A549 (cell line): ENCODE results near the gene EFEMP1. TPM values are rescaled to one million over a fixed set of nuclear protein-coding genes. Genes with fewer than 3 reads are reported as not detected.

ENCODE experiments used
- ATAC-seq, 2 experiments: fragments of 200-7000 bp in 1 of 2; fragments of >200 bp in 1 of 2; cut with Nextera tagmentation in 1 of 2; cut with Tn5 transposase in 1 of 2; 3 replicates each; pipeline versions ENCODE4 v1.8.0 to v1.9.1; 2018 to 2020; ENCODE audit warnings: mild to moderate bottlenecking in 1 of 2, moderate library complexity in 1 of 2
- CTCF ChIA-PET: fragments of 300-600 bp; sonication (Branson Sonifier 250); formaldehyde crosslinking; extraction: SDS; loops from one replicate; lab custom pipeline; 2021; ENCODE audit warnings: antibody characterized with exemption, inconsistent platforms; lab: Yijun Ruan, JAX
- POLR2A ChIA-PET: fragments of 350-600 bp; formaldehyde crosslinking; extraction: SDS; loops from one replicate; lab custom pipeline; 2021; ENCODE audit warnings: antibody characterized with exemption, inconsistent platforms; lab: Yijun Ruan, JAX
- DNase-seq, 2 experiments: peaks; one replicate each; pipeline versions ENCODE4 v3.0.0 to v3.0.0-alpha.2; 2011 to 2016; ENCODE audit warnings: low read depth in 1 of 2, low spot score in 1 of 2
- FAIRE-seq: peaks from 2 replicates; lab custom pipeline; 2011; peaks lifted over from hg19 to GRCh38; lab: Jason Lieb, UNC
- H3K27ac ChIP-seq, 2 experiments: fragments of >200 bp; sonication (Bioruptor Twin); formaldehyde crosslinking; 3 replicates each; pipeline ENCODE4 v1.5.1; 2016 to 2017
- H3K4me1 ChIP-seq: fragments of >200 bp; sonication (Bioruptor Twin); formaldehyde crosslinking; 3 replicates; pipeline ENCODE4 v1.6.1; 2016
- H3K4me2 ChIP-seq: fragments of >200 bp; sonication (Bioruptor Twin); formaldehyde crosslinking; 3 replicates; pipeline ENCODE4 v1.6.1; 2016
- H3K4me3 ChIP-seq: fragments of >200 bp; sonication (Bioruptor Twin); formaldehyde crosslinking; 3 replicates; pipeline ENCODE4 v1.5.1; 2016
- H3K9me3 ChIP-seq: fragments of >200 bp; sonication (Bioruptor Twin); formaldehyde crosslinking; 3 replicates; pipeline ENCODE4 v1.6.1; 2016
- BCL3 ChIP-seq: fragments of >200 bp; sonication (Bioruptor Twin); formaldehyde crosslinking; IDR thresholded peaks from 3 replicates; pipeline ENCODE4 v1.6.1; 2016
- BHLHE40 ChIP-seq: IDR thresholded peaks from 2 replicates; pipeline ENCODE4 v1.6.1; 2012; ENCODE audit warnings: low read depth, low read length, inconsistent platforms
- CEBPB ChIP-seq, 2 experiments: fragments of >200 bp in 1 of 2; sonication (Bioruptor Twin) in 1 of 2; formaldehyde crosslinking in 1 of 2; IDR thresholded peaks; 2 replicates each; pipeline ENCODE4 v1.6.1; 2012 to 2016
- CHD2 ChIP-seq: fragments of 150-350 bp; IDR thresholded peaks from 2 replicates; pipeline ENCODE4 v1.6.1; 2014; ENCODE audit warnings: low read length; ENCODE audit not compliant: partially characterized antibody
- CHD4 ChIP-seq: fragments of 200-600 bp; sonication (generic); IDR thresholded peaks from 2 replicates; pipeline ENCODE4 v1.6.1; 2016; ENCODE audit warnings: antibody characterized with exemption, mild to moderate bottlenecking, borderline replicate concordance
- EHMT2 ChIP-seq: fragments of 200-600 bp; sonication (generic); IDR thresholded peaks from 2 replicates; pipeline ENCODE4 v1.6.1; 2016; ENCODE audit warnings: antibody characterized with exemption, low read depth, mild to moderate bottlenecking, moderate library complexity
- ELK1 ChIP-seq: fragments of 150-350 bp; IDR thresholded peaks from 2 replicates; pipeline ENCODE4 v1.6.1; 2014; ENCODE audit warnings: low read depth, mild to moderate bottlenecking, low read length
- EP300 ChIP-seq, 2 experiments: fragments of >200 bp; sonication (Bioruptor Twin); formaldehyde crosslinking; IDR thresholded peaks; 2 replicates in 1 of 2; 3 replicates in 1 of 2; pipeline ENCODE4 v1.6.1; 2016 to 2017
- FOSL2 ChIP-seq, 2 experiments: fragments of 450-650 bp in 1 of 2; fragments of >200 bp in 1 of 2; sonication (Bioruptor Twin) in 1 of 2; formaldehyde crosslinking; IDR thresholded peaks; 2 replicates each; pipeline versions ENCODE4 v1.5.0 to v1.6.1; 2016 to 2020; ENCODE audit warnings: mild to moderate bottlenecking in 1 of 2, moderate library complexity in 1 of 2
- GATA3 ChIP-seq: IDR thresholded peaks from 2 replicates; pipeline ENCODE4 v1.6.1; 2012; ENCODE audit warnings: borderline replicate concordance
- HDAC2 ChIP-seq: fragments of 200-600 bp; sonication (generic); IDR thresholded peaks from 2 replicates; pipeline ENCODE4 v1.6.1; 2016
- HES2 ChIP-seq: fragments of >200 bp; sonication (Bioruptor Twin); formaldehyde crosslinking; IDR thresholded peaks from 2 replicates; pipeline ENCODE4 v1.6.1; 2016
- HEYL ChIP-seq: fragments of 250-450 bp; sonication (Bioruptor Pico); IDR thresholded peaks from 2 replicates; pipeline ENCODE4 v1.8.0; 2021; ENCODE audit warnings: mild to moderate bottlenecking, moderate library complexity
- HOXA7 ChIP-seq: fragments of 250-450 bp; sonication (Bioruptor Pico); IDR thresholded peaks from 2 replicates; pipeline ENCODE4 v1.5.0; 2020; ENCODE audit warnings: mild to moderate bottlenecking, moderate library complexity
- HOXB13 ChIP-seq: fragments of 250-450 bp; sonication (Bioruptor Pico); IDR thresholded peaks from 2 replicates; pipeline ENCODE4 v1.5.0; 2020; ENCODE audit warnings: low read depth, mild to moderate bottlenecking, moderate library complexity
- HOXB5 ChIP-seq: fragments of 250-450 bp; sonication (Bioruptor Pico); IDR thresholded peaks from 2 replicates; pipeline ENCODE4 v1.5.0; 2020; ENCODE audit warnings: mild to moderate bottlenecking, moderate library complexity
- JUN ChIP-seq, 2 experiments: fragments of >200 bp; sonication (Bioruptor Twin); formaldehyde crosslinking; IDR thresholded peaks; 2 replicates in 1 of 2; 3 replicates in 1 of 2; pipeline ENCODE4 v1.6.1; 2016 to 2017
- MAFK ChIP-seq: fragments of 450-650 bp; IDR thresholded peaks from 2 replicates; pipeline ENCODE4 v1.6.1; 2014; ENCODE audit not compliant: partially characterized antibody
- MAZ ChIP-seq: fragments of 150-350 bp; IDR thresholded peaks from 2 replicates; pipeline ENCODE4 v1.6.1; 2014; ENCODE audit warnings: antibody characterized with exemption, low read depth, low read length, borderline replicate concordance
- NR3C1 ChIP-seq: fragments of >200 bp; sonication (Bioruptor Twin); formaldehyde crosslinking; IDR thresholded peaks from 3 replicates; pipeline ENCODE4 v1.6.1; 2017
- PHF8 ChIP-seq: fragments of 200-600 bp; sonication (generic); IDR thresholded peaks from 2 replicates; pipeline ENCODE4 v1.6.1; 2016; ENCODE audit warnings: low read depth, mild to moderate bottlenecking, antibody characterized with exemption, moderate library complexity, borderline replicate concordance
- POLR2AphosphoS2 ChIP-seq: conservative IDR thresholded peaks from 2 replicates; pipeline ENCODE4 v1.6.1; 2012; ENCODE audit warnings: low read length, improper control_type of control experiment, inconsistent platforms
- RARB ChIP-seq: fragments of 250-450 bp; sonication (Bioruptor Pico); IDR thresholded peaks from 2 replicates; pipeline ENCODE4 v1.8.0; 2021; ENCODE audit warnings: mild to moderate bottlenecking, moderate library complexity
- RFX5 ChIP-seq: fragments of 450-650 bp; IDR thresholded peaks from 2 replicates; pipeline ENCODE4 v1.7.1; 2014; ENCODE audit warnings: antibody characterized with exemption, mild to moderate bottlenecking, moderate library complexity
- RNF2 ChIP-seq: fragments of 200-600 bp; sonication (generic); IDR thresholded peaks from 2 replicates; pipeline ENCODE4 v1.6.1; 2016; ENCODE audit warnings: low read depth, mild to moderate bottlenecking, antibody characterized with exemption, moderate library complexity, borderline replicate concordance
- TP53 ChIP-seq: fragments of 250-450 bp; sonication (Bioruptor Pico); IDR thresholded peaks from 2 replicates; pipeline ENCODE4 v1.5.0; 2021; ENCODE audit warnings: mild to moderate bottlenecking, moderate library complexity
- USF2 ChIP-seq: fragments of 450-650 bp; IDR thresholded peaks from 2 replicates; pipeline ENCODE4 v1.6.1; 2014; ENCODE audit warnings: antibody characterized with exemption
- ZC3H11A ChIP-seq: fragments of 450-650 bp; IDR thresholded peaks from 2 replicates; pipeline ENCODE4 v1.6.1; 2014; ENCODE audit warnings: antibody characterized with exemption, mild to moderate bottlenecking
- ZSCAN20 ChIP-seq: fragments of 250-450 bp; sonication (Bioruptor Pico); IDR thresholded peaks from 2 replicates; pipeline ENCODE4 v1.8.0; 2022; ENCODE audit warnings: mild to moderate bottlenecking, moderate library complexity
- WGBS: methylation state at CpG from one replicate; pipeline ENCODE4 v1.1.6; 2017; ENCODE audit errors: missing lambda C conversion rate; 5-methylcytosine and 5-hydroxymethylcytosine counted together
- polyA plus RNA-seq, 4 experiments: library from polyadenylated mRNA; depleted of rRNA in 3 of 4; stranded (reverse); fragments of >200 nt; fragmentation: RNase III in 1 of 4; extraction: RNeasy Plus Mini Kit Qiagen cat#74134 plus additional on column Dnase treatment in 1 of 4; gene quantifications; 2 replicates in 3 of 4; 3 replicates in 1 of 4; pipeline ENCODE4 v1.2.3, GENCODE V29; 2011 to 2017

The EFEMP1 gene
- polyA plus RNA-seq, 2 of the 4 experiments (the other 2 are of a cell fraction), result 48.5 to 59.2 TPM

GRCh38 chr2:55901322-55901721 is 22.3 kb downstream of the EFEMP1 start:
- ATAC-seq, result peak; percentile 54 to 72; a peak in 3 of 6 replicates
- peak overlapping the region; percentile 31 to 43; a peak in 5 of 6 replicates for H3K27ac ChIP-seq

GRCh38 chr2:55899881-55900280 is 23.7 kb downstream of the EFEMP1 start:
- TF ChIP-seq NR3C1 (no peak), POLR2AphosphoS2 (no peak), ELK1 (no peak)
- no peak for FAIRE-seq
- ChIA-PET CTCF (interaction anchor here (0.7 to 1.5 kb wide), 3 partner anchors 11 to 128 kb away, joined by 3 to 4 read pairs (median 3); no protein-coding TSS in a partner anchor), POLR2A (no interaction called here)
- H3K9me3 ChIP-seq, result peaks cover 20% of the 10 kb centered on the region; the same call in 2 of the 3 replicates
- no peak for DNase-seq
- no peak for ATAC-seq
- no peak overlapping the region for H3K4me3 ChIP-seq
- H3K27ac ChIP-seq, result peak overlapping the region in 1 of 2 experiments; percentile 43; a peak in 1 of 6 replicates
- H3K4me1 ChIP-seq, result peaks cover 12% of the 10 kb centered on the region; the same call in 2 of the 3 replicates
- no peak overlapping the region for H3K4me2 ChIP-seq
- WGBS, result 90% methylated on average over 2 of the region's 2 CpGs

More at GRCh38 chr2:55901322-55901721, 22.3 kb downstream of the EFEMP1 start:
- ChIA-PET POLR2A (no interaction called here), CTCF (interaction anchor here (1.1 to 1.3 kb wide), 2 partner anchors 10 to 12 kb away, joined by 3 read pairs; no protein-coding TSS in a partner anchor)
- H3K9me3 ChIP-seq, result peaks cover 20% of the 10 kb centered on the region; the same call in 2 of the 3 replicates
- peaks cover 12% of the 10 kb centered on the region; the same call in 2 of the 3 replicates for H3K4me1 ChIP-seq
- peak in 1 of 2 experiments; percentile 42 for DNase-seq
- peak overlapping the region; percentile 22; the same call in 2 of the 3 replicates for H3K4me2 ChIP-seq
- 28% methylated on average over 1 of the region's 1 CpG for WGBS
- peak; percentile 61 for FAIRE-seq
- TF ChIP-seq RFX5, result no peak
- 0 out of 2 replicates have a peak, but pooled peaks have one; percentile 16 for TF ChIP-seq FOSL2 (IDR thresholded peaks at IDR 0.05)
- TF ChIP-seq FOSL2 (CRISPR knock-in tag; IDR thresholded peaks at IDR 0.05), result peak; percentile 61; the same call in 1 of the 2 replicates
- TF ChIP-seq BCL3, result no peak
- TF ChIP-seq NR3C1, result no peak
- TF ChIP-seq MAZ, result no peak
- H3K4me3 ChIP-seq, result no peak overlapping the region

- H3K4me3 ChIP-seq, result no peak overlapping the region
Measured at GRCh38 chr2:55898386-55899040, 25.1 kb downstream of the EFEMP1 start.

GRCh38 chr2:55896633-55897032 is 26.9 kb downstream of the EFEMP1 start:
- no peak overlapping the region for H3K4me2 ChIP-seq
- FAIRE-seq (no peak), DNase-seq (no peak), ATAC-seq (no peak)
- H3K4me1 ChIP-seq, result peaks cover 9% of the 10 kb centered on the region; the same call in 2 of the 3 replicates
- TF ChIP-seq USF2 (no peak), ZC3H11A (no peak), RARB (CRISPR knock-in tag) (no peak), ZSCAN20 (CRISPR knock-in tag) (no peak), TP53 (CRISPR knock-in tag) (no peak), HOXB13 (CRISPR knock-in tag) (no peak), EP300 (IDR thresholded peaks at IDR 0.05) (no peak), HOXA7 (CRISPR knock-in tag) (no peak), MAFK (no peak), CHD2 (no peak), PHF8 (no peak), HDAC2 (no peak), RNF2 (no peak), BHLHE40 (no peak), EHMT2 (no peak), JUN (IDR thresholded peaks at IDR 0.05) (no peak), NR3C1 (no peak)
- no peak overlapping the region for H3K4me3 ChIP-seq
- H3K27ac ChIP-seq, result no peak overlapping the region
- POLR2A ChIA-PET, result no interaction called here
- CTCF ChIA-PET, result interaction anchor here (1.1 to 1.5 kb wide), 3 partner anchors 9 to 65 kb away, joined by 4 read pairs; no protein-coding TSS in a partner anchor
- no peaks in the 10 kb centered on the region for H3K9me3 ChIP-seq

More at GRCh38 chr2:55898386-55899040, 25.1 kb downstream of the EFEMP1 start:
- peaks cover 12% of the 10 kb centered on the region; the same call in 2 of the 3 replicates for H3K4me1 ChIP-seq
- no peak for FAIRE-seq
- TF ChIP-seq MAFK, result no peak
- no peak for TF ChIP-seq NR3C1
- no peak for TF ChIP-seq CHD4
- TF ChIP-seq HOXA7 (CRISPR knock-in tag), result no peak
- no peak for TF ChIP-seq HES2
- no peak for TF ChIP-seq ZC3H11A
- no peak for TF ChIP-seq HOXB5
- TF ChIP-seq CEBPB (IDR thresholded peaks at IDR 0.05), result no peak
- TF ChIP-seq GATA3, result no peak
- no peak for TF ChIP-seq HEYL (CRISPR knock-in tag)
- ChIA-PET POLR2A (no interaction called here), CTCF (no interaction called here)
- WGBS, result 91% methylated on average over 5 of the region's 5 CpGs
- ATAC-seq, result no peak
- peaks cover 9% of the 10 kb centered on the region; the same call in 1 of the 3 replicates for H3K9me3 ChIP-seq
- DNase-seq, result no peak
- no peak overlapping the region for H3K4me2 ChIP-seq
- no peak overlapping the region for H3K27ac ChIP-seq
